ENCODE data around the gene NEDD4L.
"Not testable (repeated sequence)": the region's sequence is repeated elsewhere in the genome, so short reads cannot be mapped to it uniquely, and the experiment has no call there.

The NEDD4L gene

GRCh38 chr18:58272779-58273435, 228.9 kb downstream of the NEDD4L start:
- no peak for DNase-seq

DNA sequence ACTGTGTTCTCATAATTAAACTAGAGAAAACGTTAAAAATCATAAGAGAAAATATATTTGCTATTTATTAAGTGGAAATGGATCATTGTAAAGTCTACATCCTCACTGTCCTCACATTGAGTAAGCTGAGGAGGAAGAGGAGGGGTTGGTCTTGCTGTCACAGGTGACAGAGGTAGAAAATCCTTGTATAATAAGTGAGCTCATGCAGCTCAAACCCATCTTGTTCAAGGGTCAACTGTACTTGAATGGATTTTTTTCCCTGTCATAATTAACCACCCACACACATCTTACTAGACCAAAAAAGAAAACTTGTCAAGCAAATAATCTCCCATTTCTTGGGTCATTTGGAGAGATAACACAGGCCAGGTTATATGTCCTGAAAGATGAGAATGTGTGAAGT, 231.2 kb downstream of the NEDD4L start:
- DNase-seq = no peak

- DNase-seq = no peak
Observed at GRCh38 chr18:58276789-58277739, 233.0 kb downstream of the NEDD4L start.

DNA sequence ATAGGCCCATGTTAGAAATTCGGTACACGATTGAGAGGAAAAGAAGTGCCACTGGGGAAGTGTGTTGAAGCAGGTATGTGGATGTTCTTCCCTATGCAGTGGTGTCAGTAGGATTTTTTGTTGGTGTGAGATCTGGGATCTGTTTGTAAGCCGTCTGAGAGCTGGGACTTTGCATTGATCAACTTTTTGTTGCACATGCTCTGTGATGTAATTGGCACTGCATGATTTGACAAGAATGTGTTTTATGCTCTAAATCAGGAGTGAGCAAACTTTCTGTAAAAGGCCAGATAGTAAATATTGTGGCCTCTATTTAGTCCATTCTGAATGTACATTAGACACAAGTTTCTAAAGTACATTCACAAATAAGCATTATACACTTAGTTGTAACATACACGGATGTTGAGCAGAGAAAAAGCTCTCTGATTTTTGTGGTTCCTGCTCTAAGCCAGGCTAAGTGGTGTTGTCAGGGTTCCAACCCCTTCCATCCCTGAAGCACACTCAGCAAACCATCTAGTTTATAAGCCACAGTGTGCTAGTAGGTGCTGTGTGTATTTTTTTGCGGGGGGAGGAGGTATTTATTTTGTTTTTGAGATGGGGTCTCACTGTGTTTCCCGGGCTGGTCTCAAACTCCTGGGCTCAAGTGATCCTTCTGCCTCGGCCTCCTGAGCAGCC, 235.6 kb downstream of the NEDD4L start:
- DNase-seq = no peak

DNA sequence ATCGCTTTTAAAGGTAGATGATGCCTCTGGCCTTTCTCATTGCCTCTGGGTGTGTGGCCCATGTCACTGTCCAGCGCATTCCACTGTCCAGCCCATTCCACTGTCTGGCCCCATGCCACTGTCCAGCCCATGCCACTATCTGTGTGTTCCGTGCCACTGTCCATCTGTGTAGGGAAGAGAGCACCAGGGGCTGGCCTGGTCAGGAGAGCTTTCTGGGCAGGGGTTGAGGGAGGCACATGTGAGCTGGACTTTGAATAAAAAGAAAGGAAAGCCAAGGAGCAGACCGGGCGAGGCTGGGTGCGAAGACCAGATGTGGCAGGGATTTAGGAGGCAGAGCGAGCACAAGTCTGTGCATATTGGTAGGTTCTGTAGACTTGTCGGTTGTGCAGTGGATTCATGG, 236.2 kb downstream of the NEDD4L start:
- DNase-seq = no peak

- not testable (repeated sequence) for DNase-seq
Observed at GRCh38 chr18:58282872-58283271, 238.8 kb downstream of the NEDD4L start.

GRCh38 chr18:58284699-58285448, 240.8 kb downstream of the NEDD4L start:
- DNase-seq = no peak

GRCh38 chr18:58285449-58286130, 241.6 kb downstream of the NEDD4L start:
- no peak for DNase-seq

DNA sequence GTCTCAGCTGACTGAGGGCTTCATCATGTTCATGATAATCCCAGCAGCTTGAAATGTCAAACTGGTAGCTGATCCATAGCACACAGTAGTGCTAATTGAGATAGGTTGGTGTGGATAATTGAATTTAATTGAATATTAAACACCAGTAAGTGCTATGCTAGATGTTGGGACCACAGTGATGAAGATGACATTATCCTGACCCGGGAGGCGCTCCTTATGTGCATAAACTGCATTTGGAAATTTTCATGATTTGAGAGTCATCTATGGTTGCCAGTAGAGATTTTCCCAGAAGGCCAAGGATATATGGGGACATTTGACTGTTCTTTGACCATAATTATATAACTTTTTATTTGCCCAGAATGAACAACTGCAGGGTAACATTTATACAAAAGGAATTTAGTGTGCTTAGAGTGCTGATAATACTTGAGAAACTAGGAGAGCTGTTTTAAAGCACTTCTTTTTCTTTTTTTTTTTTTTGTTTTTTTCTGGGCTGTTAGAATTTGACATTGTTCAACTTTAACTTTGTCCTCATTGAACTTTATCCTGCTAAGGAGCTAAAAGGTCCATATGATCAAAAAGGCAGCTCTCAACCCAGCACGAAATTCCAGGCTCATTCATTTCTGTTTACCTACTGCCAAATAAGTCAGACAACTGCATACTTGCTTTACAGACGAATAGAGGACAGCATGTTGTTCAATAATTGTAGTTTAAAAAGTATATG, 242.8 kb downstream of the NEDD4L start:
- DNase-seq = no peak

GRCh38 chr18:58287353-58288274, 243.6 kb downstream of the NEDD4L start:
- DNase-seq = no peak

DNA sequence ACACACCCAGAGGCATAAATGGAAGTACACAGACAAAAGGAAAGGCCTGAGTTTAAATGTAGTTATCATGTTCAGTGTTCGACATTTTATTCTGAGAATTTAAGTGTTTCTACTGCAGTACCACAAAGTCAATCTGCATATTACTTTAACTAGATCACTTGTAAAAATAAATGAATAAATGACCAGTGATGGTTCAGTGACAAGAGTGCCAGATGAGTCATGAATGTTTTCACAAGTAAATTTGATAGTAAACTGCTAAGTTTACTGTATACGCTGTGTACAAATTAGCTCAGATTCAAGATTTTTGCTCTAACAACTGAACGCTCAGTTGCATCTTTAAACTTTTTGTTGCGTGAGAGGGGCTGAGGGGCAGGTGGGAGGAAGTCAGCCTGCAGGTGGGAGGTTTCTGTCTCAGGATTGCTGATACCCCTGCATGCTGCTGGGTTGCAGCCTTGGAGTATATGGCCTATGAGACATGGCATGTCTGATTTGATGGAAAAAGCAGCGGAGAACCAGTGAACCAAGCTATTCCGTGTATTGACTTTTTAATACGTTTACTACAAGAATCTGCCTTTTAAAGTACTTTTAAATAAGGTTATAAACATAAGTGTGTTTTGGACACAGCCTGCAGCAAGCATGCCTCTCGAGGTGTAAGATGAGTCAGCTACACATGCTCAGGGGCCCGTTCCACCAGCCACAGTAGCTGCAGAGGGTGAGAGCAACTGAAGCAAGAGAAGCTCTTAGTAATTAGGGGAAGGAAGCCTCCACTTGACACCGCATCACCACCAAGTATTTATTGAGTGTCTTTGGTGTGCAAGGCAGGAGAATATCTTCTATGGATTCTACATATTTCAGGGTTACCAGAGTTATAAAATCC, 245.1 kb downstream of the NEDD4L start:
- no peak for DNase-seq

DNA sequence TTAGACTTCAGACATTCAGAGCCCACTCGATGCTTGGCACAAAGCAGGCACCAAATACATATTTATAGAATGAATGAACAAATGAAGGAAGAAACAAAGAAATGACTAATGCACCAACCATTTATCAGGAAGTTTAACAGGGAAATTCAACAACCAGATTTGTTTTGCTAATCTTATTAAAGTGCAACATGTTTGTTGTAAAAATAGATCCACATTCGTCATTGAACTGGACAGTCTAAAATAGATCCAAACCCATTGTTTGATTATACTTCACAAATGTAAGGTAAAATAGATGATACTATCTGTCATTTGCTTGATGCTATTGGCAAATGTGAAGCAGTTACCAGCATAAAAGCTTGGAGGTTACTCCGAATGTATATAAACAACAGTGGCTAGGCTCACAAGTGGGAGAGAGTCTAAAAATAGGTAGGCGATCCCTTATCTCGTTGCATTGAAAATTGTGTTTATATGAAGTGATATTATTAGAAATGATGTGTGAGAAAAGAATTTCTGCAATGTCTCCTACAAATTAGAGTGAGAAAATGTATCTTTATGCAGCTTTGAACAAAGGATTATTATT, 246.2 kb downstream of the NEDD4L start:
- no peak for DNase-seq

GRCh38 chr18:58291131-58291530, 247.1 kb downstream of the NEDD4L start:
- no peak for DNase-seq

GRCh38 chr18:58292638-58293037, 248.6 kb downstream of the NEDD4L start:
- DNase-seq = no peak

GRCh38 chr18:58297198-58297597, 253.2 kb downstream of the NEDD4L start:
- peak; percentile 45 for DNase-seq

DNA sequence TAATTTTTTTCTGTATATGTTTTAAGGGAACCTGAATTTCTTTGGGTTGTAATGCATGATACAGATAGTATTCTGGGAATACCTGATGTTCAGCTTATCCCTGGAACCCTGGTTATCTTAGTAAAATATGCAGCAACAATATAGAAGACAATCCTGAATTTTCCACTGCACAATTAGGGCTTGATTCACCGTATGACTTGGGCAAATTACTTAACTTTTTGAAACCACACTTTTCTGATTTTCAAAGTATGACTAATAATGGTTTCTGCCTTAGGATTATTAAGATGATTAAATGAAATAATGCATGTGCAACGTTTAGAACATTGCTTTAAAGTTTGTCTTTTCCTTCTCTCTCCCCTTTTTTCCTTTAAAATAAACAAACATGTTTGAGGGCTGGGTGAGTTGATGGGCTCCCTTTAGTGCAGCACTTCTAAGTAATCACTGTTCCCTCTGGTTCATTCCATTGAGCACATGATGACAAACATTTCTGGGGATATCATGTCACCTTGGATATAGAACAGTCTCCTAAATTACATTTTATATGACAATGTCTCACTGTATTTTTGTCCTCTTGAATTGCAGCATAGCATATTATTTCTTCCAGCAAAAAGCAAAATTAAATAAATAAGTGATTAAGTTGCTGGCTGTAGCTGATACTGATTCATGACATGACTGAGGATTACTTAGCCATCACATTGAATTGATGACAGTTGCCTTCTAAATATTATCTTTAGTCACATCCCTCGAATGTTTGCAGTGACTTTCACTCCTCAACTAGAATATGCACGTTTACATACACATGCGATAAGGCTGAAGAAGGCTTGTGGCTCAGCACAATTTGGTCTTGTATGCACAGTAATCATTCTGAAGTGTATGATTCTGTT, 254.5 kb downstream of the NEDD4L start:
- no peak for DNase-seq

GRCh38 chr18:58299135-58299473, 255.1 kb downstream of the NEDD4L start:
- DNase-seq = no peak

DNA sequence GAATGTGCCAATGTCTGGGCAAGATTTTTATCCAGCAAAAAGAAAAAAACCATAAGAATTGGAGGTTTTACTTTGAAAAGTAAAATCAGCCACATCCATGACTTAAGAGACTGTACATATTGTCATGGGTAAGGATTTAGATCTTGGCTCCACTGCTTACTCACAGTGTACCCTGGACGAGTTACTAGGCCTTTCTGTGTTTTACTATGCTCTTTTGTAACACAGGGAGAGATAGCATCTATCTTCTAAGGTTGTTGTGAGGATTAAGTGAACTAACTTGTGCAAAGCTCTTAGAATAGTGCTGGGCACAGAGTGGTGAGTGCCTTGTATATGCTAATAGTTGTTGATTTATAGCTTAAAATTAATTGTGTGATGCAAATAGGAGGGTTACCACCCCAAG, 255.9 kb downstream of the NEDD4L start:
- DNase-seq = no peak

Data from CD4-positive, alpha-beta T cell treated with Interleukin-4 for 4 hours (primary cell).